HEK293 (cell line): ENCODE results near the gene OBP2A.

ENCODE experiments used
- ELK4 ChIP-seq: IDR thresholded peaks from 2 replicates; pipeline ENCODE4 v1.6.1; 2011; ENCODE audit warnings: mild to moderate bottlenecking, low read depth, low read length, borderline replicate concordance
- GLI2 ChIP-seq: fragments of 450-650 bp; formaldehyde crosslinking; IDR thresholded peaks from 2 replicates; pipeline ENCODE4; 2017; ENCODE audit warnings: missing biosample characterization, missing genetic modification characterization, low read depth, borderline replicate concordance
- KLF17 ChIP-seq: fragments of 450-650 bp; formaldehyde crosslinking; IDR thresholded peaks from 2 replicates; pipeline ENCODE4 v1.5.1; 2016; ENCODE audit warnings: missing biosample characterization, missing genetic modification characterization
- MZF1 ChIP-seq: fragments of 450-650 bp; formaldehyde crosslinking; IDR thresholded peaks from 2 replicates; pipeline ENCODE4 v1.5.1; 2017; ENCODE audit warnings: missing biosample characterization, missing genetic modification characterization, borderline replicate concordance
- SP2 ChIP-seq: fragments of 450-650 bp; formaldehyde crosslinking; IDR thresholded peaks from 2 replicates; pipeline ENCODE4 v1.5.1; 2016; ENCODE audit warnings: missing biosample characterization, missing genetic modification characterization
- SP3 ChIP-seq: fragments of 450-650 bp; formaldehyde crosslinking; IDR thresholded peaks from 2 replicates; pipeline ENCODE4 v1.5.1; 2016; ENCODE audit warnings: missing biosample characterization, missing genetic modification characterization
- TRIM28 ChIP-seq: IDR thresholded peaks from 2 replicates; pipeline ENCODE4 v1.6.1; 2011; ENCODE audit warnings: low read length, control low read depth, borderline replicate concordance
- YY1 ChIP-seq: fragments of 450-650 bp; formaldehyde crosslinking; IDR thresholded peaks from 2 replicates; pipeline ENCODE4 v1.5.1; 2018; ENCODE audit warnings: missing biosample characterization, missing genetic modification characterization
- ZBTB10 ChIP-seq: fragments of 450-650 bp; formaldehyde crosslinking; IDR thresholded peaks from 2 replicates; pipeline ENCODE4 v1.5.1; 2016; ENCODE audit warnings: missing biosample characterization, missing genetic modification characterization
- ZFHX2 ChIP-seq: fragments of 450-650 bp; formaldehyde crosslinking; conservative IDR thresholded peaks from 2 replicates; pipeline ENCODE4 v1.5.1; 2016; ENCODE audit warnings: missing biosample characterization, missing genetic modification characterization
- ZIC2 ChIP-seq: fragments of 450-650 bp; formaldehyde crosslinking; IDR thresholded peaks from 2 replicates; pipeline ENCODE4 v1.5.1; 2016; ENCODE audit warnings: missing biosample characterization, missing genetic modification characterization
- ZNF112 ChIP-seq: fragments of 450-650 bp; formaldehyde crosslinking; IDR thresholded peaks from 2 replicates; pipeline ENCODE4 v1.5.0; 2017; ENCODE audit warnings: missing biosample characterization, missing genetic modification characterization
- ZNF169 ChIP-seq: fragments of 450-650 bp; formaldehyde crosslinking; IDR thresholded peaks from 2 replicates; pipeline ENCODE4 v1.5.1; 2016; ENCODE audit warnings: missing biosample characterization, missing genetic modification characterization
- ZNF175 ChIP-seq: fragments of 450-650 bp; formaldehyde crosslinking; IDR thresholded peaks from 2 replicates; pipeline ENCODE4 v1.5.1; 2016; ENCODE audit warnings: missing biosample characterization, missing genetic modification characterization
- ZNF221 ChIP-seq: fragments of 450-650 bp; formaldehyde crosslinking; IDR thresholded peaks from 2 replicates; pipeline ENCODE4 v1.5.1; 2017; ENCODE audit warnings: missing biosample characterization, missing genetic modification characterization, borderline replicate concordance
- ZNF26 ChIP-seq: fragments of 450-650 bp; formaldehyde crosslinking; IDR thresholded peaks from 2 replicates; pipeline ENCODE4 v1.5.1; 2016; ENCODE audit warnings: missing biosample characterization, missing genetic modification characterization
- ZNF354C ChIP-seq: fragments of 450-650 bp; formaldehyde crosslinking; IDR thresholded peaks from 2 replicates; pipeline ENCODE4 v1.5.1; 2016; ENCODE audit warnings: missing biosample characterization, missing genetic modification characterization, low read depth, borderline replicate concordance
- ZNF362 ChIP-seq: fragments of 450-650 bp; formaldehyde crosslinking; IDR thresholded peaks from 2 replicates; pipeline ENCODE4 v1.5.1; 2016; ENCODE audit warnings: missing biosample characterization, missing genetic modification characterization
- ZNF366 ChIP-seq: fragments of 450-650 bp; formaldehyde crosslinking; conservative IDR thresholded peaks from 2 replicates; pipeline ENCODE4 v1.5.1; 2016; ENCODE audit warnings: missing biosample characterization, missing genetic modification characterization
- ZNF37A ChIP-seq: fragments of 450-650 bp; IDR thresholded peaks from 2 replicates; pipeline ENCODE4 v1.5.1; 2018; ENCODE audit warnings: missing biosample characterization, missing genetic modification characterization
- ZNF394 ChIP-seq: fragments of 450-650 bp; formaldehyde crosslinking; IDR thresholded peaks from 2 replicates; pipeline ENCODE4 v1.5.1; 2016; ENCODE audit warnings: missing biosample characterization, missing genetic modification characterization, mild to moderate bottlenecking, moderate library complexity, borderline replicate concordance
- ZNF404 ChIP-seq: fragments of 450-650 bp; formaldehyde crosslinking; IDR thresholded peaks from 2 replicates; pipeline ENCODE4 v1.5.1; 2017; ENCODE audit warnings: missing biosample characterization, missing genetic modification characterization
- ZNF423 ChIP-seq: fragments of 450-650 bp; formaldehyde crosslinking; IDR thresholded peaks from 2 replicates; pipeline ENCODE4 v1.5.1; 2016; ENCODE audit warnings: missing biosample characterization, missing genetic modification characterization
- ZNF555 ChIP-seq: fragments of 450-650 bp; formaldehyde crosslinking; conservative IDR thresholded peaks from 2 replicates; pipeline ENCODE4 v1.5.1; 2017; ENCODE audit warnings: missing biosample characterization, mild to moderate bottlenecking, missing genetic modification characterization, inconsistent platforms
- ZNF561 ChIP-seq: fragments of 450-650 bp; IDR thresholded peaks from 2 replicates; pipeline ENCODE4 v1.5.1; 2018; ENCODE audit warnings: missing biosample characterization, missing genetic modification characterization, borderline replicate concordance
- ZNF580 ChIP-seq: fragments of 450-650 bp; formaldehyde crosslinking; IDR thresholded peaks from 2 replicates; pipeline ENCODE4 v1.5.1; 2016; ENCODE audit warnings: missing biosample characterization, missing genetic modification characterization
- ZNF596 ChIP-seq: fragments of 450-650 bp; IDR thresholded peaks from 2 replicates; pipeline ENCODE4 v1.5.0; 2018; ENCODE audit warnings: missing biosample characterization, mild to moderate bottlenecking, missing genetic modification characterization, moderate library complexity
- ZNF660 ChIP-seq: fragments of 450-650 bp; IDR thresholded peaks from 2 replicates; pipeline ENCODE4 v1.5.1; 2018; ENCODE audit warnings: missing biosample characterization, mild to moderate bottlenecking, missing genetic modification characterization
- ZNF664 ChIP-seq: fragments of 450-650 bp; formaldehyde crosslinking; IDR thresholded peaks from 2 replicates; pipeline ENCODE4 v1.5.1; 2016; ENCODE audit warnings: missing biosample characterization, missing genetic modification characterization
- ZNF707 ChIP-seq: fragments of 450-650 bp; formaldehyde crosslinking; IDR thresholded peaks from 2 replicates; pipeline ENCODE4 v1.5.1; 2016; ENCODE audit warnings: missing biosample characterization, missing genetic modification characterization
- ZSCAN16 ChIP-seq: fragments of 450-650 bp; formaldehyde crosslinking; IDR thresholded peaks from 2 replicates; pipeline ENCODE4 v1.5.1; 2016; ENCODE audit warnings: missing biosample characterization, missing genetic modification characterization
- ZSCAN23 ChIP-seq: fragments of 450-650 bp; formaldehyde crosslinking; IDR thresholded peaks from 2 replicates; pipeline ENCODE4 v1.5.1; 2016; ENCODE audit warnings: missing biosample characterization, missing genetic modification characterization
- ZXDB ChIP-seq: fragments of 450-650 bp; formaldehyde crosslinking; IDR thresholded peaks from 2 replicates; pipeline ENCODE4 v1.5.1; 2016; ENCODE audit warnings: missing biosample characterization, missing genetic modification characterization

The OBP2A gene

GRCh38 chr9:135500525-135501260 lies 45.2 kb upstream of the OBP2A start, which contains the start of gene MRPS2 (continued):
- TF ChIP-seq ZNF362 (tag by site-specific recombination) (no peak), ZFHX2 (tag by site-specific recombination) (peak; percentile 86), ZNF394 (peak; percentile 69; the same call in 1 of the 2 replicates), ZNF175 (tag by site-specific recombination) (no peak), KLF17 (tag by site-specific recombination) (peak; percentile 69; the same call in 1 of the 2 replicates), ZXDB (peak; percentile 87), ZNF561 (tag by site-specific recombination) (peak; percentile 87), ZNF580 (peak; percentile 65; the same call in 1 of the 2 replicates), ZNF169 (tag by site-specific recombination) (no peak), ZNF660 (tag by site-specific recombination) (peak; percentile 71; the same call in 1 of the 2 replicates), ZNF366 (tag by site-specific recombination) (no peak), ZNF596 (tag by site-specific recombination) (peak; percentile 57; the same call in 1 of the 2 replicates), ZNF112 (tag by site-specific recombination) (no peak), ZNF354C (tag by site-specific recombination) (no peak), SP3 (tag by site-specific recombination) (peak; percentile 72), GLI2 (tag by site-specific recombination) (no peak), ZNF221 (tag by site-specific recombination) (no peak), MZF1 (tag by site-specific recombination) (peak; percentile 91), ZNF423 (tag by site-specific recombination) (no peak), ZIC2 (tag by site-specific recombination) (peak; percentile 80; the same call in 1 of the 2 replicates), TRIM28 (no peak), ZNF37A (tag by site-specific recombination) (no peak), ZNF26 (no peak), ZSCAN16 (tag by site-specific recombination) (0 out of 2 replicates have a peak, but pooled peaks have one; percentile 71), ELK4 (no peak), ZNF555 (no peak), ZNF707 (tag by site-specific recombination) (no peak), ZSCAN23 (tag by site-specific recombination) (no peak), ZBTB10 (tag by site-specific recombination) (0 out of 2 replicates have a peak, but pooled peaks have one; percentile 5), SP2 (peak; percentile 72), YY1 (tag by site-specific recombination) (peak; percentile 91), ZNF664 (tag by site-specific recombination) (no peak), ZNF404 (tag by site-specific recombination) (no peak)
